GM10847 (cell line): Measurements from ENCODE around the gene INPP4A.

Experiments used
- POLR2A ChIP-seq: IDR thresholded peaks from 2 replicates; pipeline ENCODE4 v1.6.1; 2011; ENCODE audit not compliant: insufficient read length; ENCODE audit errors: extremely low read depth

Gene INPP4A

GRCh38 chr2:98524168-98524567 lies 79.5 kb downstream of the INPP4A start:
- TF ChIP-seq POLR2A: no peak

DNA sequence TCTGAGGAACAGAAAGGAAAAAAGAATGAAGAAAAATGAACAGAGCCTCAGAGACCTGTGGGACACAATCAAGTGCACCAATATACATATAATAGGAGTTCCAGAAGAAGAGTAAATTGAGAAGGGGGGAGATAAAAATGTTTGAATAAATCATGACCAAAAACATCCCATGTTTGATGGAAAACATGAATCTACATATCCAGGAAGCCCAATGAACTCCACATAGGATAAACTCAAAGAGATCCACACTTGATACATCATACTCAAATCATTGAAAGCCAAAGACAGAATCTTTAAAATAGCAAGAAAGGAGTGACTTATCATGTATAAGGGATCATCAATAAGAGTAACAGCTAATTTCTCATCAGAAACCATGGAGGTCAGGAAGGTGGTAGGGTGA lies 83.7 kb downstream of the INPP4A start:
- no peak for TF ChIP-seq POLR2A

DNA sequence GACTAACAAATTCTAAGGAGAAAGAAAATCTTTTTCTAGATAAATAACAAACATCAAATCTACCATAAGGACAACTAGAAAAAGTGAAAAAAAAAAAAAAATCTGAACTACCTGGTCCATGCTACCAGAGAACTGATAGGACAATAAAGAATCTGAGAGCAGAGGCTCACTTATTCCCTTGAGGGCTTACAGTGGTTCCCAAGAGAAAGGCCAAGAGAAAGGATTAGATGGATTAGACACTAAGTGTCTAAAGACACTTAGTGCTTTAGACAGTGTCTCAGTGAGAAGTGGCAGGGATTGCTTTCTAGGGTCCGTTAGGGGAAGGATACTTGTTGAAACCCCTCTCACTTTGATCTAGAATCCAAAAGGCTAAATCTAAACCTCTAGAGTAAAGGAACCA lies 85.5 kb downstream of the INPP4A start:
- no peak for TF ChIP-seq POLR2A

DNA sequence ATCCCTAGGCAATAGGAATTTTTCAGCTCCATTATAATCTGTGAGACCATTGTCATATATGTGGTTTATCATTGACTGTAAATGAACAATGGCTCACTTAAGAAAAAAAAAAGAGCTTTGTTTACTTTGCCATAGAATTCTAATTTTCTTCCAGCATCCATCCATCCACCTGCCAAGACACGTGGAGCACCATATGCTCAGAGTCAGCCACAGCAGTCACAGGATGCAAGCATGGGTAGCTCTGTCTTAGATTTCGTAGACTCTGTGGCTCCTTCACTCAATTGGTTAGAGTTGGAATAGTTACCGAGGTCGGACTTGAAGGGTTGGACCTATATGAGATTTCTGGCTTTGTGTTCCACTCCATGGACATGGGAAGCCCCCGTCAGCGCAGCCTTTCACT lies 88.1 kb downstream of the INPP4A start:
- no peak for TF ChIP-seq POLR2A

DNA sequence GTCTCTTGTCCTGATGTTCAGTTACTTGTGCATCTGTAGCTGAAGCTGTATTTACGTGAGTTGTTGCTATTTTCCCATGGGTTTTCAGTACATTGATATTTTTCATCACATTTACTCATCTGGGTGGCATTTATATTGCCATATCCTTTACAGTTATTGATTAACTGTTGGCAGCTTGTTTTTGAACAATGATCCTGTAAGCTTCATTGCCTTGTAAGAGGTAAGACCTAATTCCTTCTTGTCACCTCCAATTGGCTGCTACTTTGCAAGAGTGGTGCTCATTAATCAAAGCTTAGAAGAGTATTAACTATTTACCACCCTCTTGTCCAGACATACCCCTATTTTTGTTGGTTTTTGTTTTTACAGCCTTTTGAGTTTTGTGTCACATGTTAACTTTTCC lies 88.9 kb downstream of the INPP4A start:
- no peak for TF ChIP-seq POLR2A

GRCh38 chr2:98534761-98535160 lies 90.1 kb downstream of the INPP4A start:
- no peak for TF ChIP-seq POLR2A

DNA sequence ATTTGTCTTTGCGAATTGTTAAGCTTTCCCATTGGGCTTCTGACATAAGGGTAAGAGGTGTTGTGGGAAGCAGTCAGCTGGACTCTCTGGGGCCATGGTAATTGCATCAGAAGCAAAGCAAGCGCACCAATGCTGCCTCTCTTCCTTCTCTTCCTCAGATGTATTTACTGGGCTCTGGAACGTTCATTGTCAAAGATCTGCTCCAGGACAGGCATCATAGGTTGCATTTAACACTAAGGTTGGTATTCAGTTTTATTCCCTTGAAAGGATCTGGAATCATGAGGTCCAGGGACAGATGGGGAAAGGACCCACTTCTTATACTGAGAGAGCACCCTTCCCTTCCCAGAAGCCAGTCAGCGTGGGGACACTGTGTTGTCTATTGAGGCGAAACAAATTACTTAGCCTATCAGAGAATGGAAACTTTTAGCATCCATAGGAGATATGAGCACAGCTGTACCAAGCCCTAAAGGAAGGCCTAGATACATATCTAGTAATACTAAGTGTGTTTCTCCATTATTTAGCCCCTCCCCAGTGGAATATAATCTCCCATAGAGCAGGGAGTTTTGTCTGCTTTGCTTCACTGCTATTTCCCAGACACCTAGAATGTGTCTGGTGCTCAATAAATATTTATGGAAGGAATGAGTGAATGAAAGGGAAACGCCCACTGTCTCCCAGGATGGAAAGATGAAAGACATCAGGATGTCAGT lies 91.5 kb downstream of the INPP4A start:
- no peak for TF ChIP-seq POLR2A

DNA sequence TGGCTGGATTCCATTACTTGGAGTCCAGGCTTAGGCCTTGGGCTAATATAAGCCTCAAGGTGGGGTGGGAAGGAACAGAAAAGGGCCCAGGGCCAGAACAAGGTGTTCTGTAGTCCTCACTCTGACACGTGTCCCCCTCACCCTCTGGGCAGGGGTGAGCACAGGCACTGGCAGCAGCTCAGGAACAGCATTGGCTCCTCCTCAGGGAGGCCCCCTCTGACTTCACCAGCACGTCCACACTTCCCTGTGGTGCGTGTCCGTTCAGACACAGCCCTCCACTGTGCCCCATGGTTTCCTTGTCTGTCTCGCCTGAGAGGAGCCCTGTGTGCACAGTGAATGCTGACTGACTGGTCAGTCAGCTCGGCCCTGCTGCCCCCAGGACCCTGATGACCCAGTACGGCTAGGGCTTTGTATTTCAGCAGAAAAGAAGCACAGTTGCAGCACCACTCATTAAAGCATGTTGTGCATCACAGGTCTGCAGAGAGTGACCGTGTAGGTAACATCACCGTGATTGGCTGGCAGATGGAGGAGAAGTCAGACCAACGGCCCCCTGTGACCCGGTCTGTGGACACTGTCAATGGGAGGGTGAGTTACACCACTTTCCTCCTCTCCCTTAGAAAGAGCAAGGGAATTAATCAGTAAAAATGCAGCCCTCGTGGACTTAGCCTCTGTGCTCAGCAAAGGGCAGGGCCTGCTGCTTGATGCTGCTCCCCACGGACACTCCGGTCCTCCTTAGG lies 92.9 kb downstream of the INPP4A start:
- no peak for TF ChIP-seq POLR2A

DNA sequence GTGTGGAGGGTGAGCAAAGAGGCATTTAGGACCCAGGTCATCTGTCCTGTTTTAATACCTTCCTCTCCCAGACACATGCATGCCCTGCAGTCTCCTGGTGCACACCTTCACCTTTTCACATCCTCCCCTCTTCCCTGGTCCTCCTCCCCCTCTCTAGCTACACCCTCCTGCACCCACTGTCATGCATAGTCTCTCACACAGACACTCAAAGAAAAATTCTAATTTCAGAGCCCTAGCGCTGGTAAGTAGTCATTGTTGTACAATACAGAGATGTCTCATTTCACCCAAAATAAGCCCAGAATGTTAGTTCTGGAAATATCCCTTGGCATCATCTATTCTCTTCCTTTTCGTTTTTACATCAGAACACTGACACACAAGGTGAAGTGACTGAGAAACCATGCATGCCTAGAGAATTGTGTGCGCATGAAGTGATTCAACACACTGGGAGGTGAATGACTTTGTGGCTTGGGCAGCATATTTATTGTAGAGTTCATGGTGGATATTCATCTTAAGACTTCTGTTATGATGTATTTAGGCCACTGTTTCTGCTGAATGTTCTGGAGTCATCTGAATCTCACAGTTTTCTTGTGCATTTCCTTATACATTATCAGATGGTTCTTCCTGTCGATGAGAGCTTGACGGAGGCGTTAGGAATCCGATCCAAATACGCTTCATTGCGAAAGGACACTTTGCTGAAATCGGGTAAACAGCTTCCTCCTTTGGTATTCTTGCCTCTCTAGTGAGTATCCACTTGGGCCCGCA lies 93.8 kb downstream of the INPP4A start:
- TF ChIP-seq POLR2A: no peak

- TF ChIP-seq POLR2A: no peak
These were observed 94.5 kb downstream of the INPP4A start for GRCh38 chr2:98539056-98539735.

GRCh38 chr2:98540536-98540935 lies 95.9 kb downstream of the INPP4A start:
- no peak for TF ChIP-seq POLR2A

GRCh38 chr2:98541489-98541888 lies 96.8 kb downstream of the INPP4A start:
- no peak for TF ChIP-seq POLR2A

- TF ChIP-seq POLR2A: no peak
These were observed 97.2 kb downstream of the INPP4A start for GRCh38 chr2:98541906-98542305.

GRCh38 chr2:98543214-98543613 lies 98.6 kb downstream of the INPP4A start:
- no peak for TF ChIP-seq POLR2A

DNA sequence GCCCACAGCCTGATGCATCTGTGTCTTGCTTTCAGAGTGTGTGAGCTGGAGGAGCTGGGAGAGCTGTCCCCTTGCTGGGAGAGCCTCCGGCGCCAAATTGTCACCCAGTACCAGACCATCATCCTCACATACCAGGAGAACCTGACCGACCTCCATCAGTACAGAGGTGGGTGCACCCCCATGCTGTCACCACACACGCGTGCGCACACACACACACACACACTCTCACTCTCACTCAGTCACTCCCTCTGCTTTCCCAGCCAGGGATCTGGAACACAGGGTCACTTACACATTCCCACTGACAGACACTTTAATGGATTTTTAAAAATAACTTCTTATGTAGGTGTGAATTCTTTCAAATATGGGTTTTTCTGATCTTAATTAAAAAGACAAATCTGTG lies 99.2 kb downstream of the INPP4A start:
- no peak for TF ChIP-seq POLR2A

DNA sequence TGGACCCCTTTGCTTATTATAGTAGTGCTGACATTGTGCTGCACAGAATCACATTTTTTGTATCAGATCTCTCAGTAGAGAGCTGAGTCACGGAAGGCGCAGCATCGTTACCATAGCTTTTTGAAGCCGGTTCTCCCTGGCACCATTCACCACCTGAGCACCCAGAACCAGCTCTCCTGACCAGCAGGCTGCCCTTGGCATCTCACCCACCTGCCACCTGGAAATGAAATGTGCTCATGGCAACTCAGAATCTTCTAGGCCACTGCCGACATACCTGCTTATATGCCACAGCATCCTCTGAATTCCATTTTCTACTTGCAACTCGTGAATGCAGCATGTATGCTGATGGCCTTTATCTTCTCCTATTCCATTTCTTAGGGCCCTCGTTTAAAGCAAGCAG lies 100.9 kb downstream of the INPP4A start:
- no peak for TF ChIP-seq POLR2A

- no peak for TF ChIP-seq POLR2A
These were observed 101.5 kb downstream of the INPP4A start for GRCh38 chr2:98546186-98546585.
